Stimulated activated naive CD8-positive, alpha-beta T cell treated with anti-CD3 and anti-CD28 coated beads, Interleukin-15, Interleukin-2, amounts not matched to agents 100 U/mL and 50 U/mL, for 24 hours (primary cell): Measurements from ENCODE around the gene PRKN.
A peak's percentile ranks its signal among the peaks of the same experiment; 100 is the strongest.

ENCODE experiments used
- ATAC-seq: fragments of 150-1000 bp; cut with Tn5 transposase; one replicate; pipeline ENCODE4 v1.10.0; 2021
- DNase-seq: peaks from one replicate; pipeline ENCODE4 v3.0.0; 2021

The PRKN gene

DNA sequence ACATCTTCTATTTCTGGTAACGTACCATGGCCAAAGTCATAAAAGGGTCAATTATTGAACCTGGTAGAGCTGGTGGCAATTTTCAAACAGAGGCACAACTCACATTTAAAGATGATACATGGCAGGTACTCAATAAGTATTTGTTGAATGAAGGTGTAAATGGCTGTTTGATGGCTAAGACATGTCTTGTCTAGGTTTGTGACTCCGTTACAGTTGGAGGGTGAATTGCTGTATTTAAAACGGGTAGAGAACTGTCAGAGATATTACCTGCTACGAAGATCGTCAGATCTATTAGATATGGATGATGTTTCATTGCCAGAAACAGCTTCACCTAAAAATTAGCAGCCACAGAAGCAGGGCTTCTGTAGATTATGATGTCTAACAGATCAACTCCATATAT is 601.9 kb downstream of the PRKN start:
- no peak for ATAC-seq
- no peak for DNase-seq

DNA sequence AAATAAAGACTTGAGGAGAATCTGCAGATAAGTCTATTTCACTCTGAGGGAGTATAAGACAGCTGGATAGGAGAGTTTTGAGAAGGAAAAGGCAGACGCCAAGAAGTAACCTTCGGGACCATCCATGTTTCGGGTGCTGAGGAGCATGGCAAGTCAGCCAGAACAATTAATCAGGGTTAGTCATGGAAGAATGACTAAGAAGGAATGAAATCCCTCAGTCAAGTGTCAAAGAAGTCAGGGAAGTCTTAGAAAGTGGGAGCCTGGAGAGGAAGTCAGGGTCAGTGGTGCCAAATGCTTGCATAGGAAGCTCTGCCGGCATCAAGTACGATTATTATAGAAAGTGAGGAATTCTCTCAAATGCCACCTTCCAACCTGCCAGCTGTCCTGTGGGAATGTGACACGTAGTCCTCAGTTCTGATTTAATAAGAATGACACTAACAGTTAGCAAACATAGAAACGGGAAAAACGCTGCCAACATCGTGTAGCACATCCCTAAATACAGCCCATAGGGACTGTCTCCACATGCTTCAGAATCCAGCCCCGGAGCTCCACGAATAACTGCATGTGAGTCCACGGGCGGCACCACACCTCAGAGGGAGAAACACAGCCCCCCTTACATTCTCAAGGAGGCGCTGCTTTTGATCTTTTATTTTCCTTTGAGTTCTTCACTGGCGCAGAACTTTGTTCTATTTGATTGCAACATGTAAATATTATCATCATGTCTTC is 602.7 kb downstream of the PRKN start:
- no peak for ATAC-seq
- no peak for DNase-seq

DNA sequence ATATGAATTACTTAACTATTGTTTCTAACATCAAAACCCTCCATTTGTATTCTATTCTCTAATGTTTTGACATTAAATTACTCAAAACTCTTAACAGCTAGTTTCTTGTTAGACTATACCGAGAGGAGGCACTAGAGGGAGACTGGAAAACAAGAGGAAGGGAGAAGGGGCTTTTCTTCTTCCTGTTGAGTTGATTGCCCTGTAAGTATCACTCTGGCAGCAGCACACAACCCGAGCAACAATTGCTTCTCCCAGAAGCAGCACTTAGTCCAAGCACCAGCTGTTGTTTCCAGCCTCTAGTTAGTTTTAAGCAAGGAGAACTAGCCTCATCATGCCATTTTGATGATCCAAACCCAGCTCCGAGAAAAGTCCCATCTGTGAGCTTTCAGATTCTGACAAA is 603.8 kb downstream of the PRKN start:
- DNase-seq (no peak), ATAC-seq (no peak)

DNA sequence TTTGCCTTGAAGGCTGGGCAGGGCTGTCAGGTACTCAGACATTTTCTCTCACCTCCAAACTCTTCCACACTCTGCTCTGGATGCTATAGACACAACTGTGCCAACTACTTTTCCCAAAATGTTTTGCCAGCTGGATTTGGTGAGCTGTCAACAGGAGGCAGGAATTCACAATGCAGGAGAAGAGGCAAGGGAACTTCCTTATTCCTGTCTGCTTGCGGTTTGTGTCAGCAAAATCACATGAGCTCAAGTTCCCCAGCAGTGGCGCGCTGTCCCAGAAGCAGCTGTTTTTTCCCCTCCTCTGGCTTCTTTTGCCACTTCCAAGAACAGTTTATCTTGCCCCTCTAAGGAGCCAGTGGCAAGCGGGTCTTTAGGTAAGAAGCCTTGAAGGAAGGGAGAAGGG is 608.2 kb downstream of the PRKN start:
- DNase-seq (no peak), ATAC-seq (no peak)

DNA sequence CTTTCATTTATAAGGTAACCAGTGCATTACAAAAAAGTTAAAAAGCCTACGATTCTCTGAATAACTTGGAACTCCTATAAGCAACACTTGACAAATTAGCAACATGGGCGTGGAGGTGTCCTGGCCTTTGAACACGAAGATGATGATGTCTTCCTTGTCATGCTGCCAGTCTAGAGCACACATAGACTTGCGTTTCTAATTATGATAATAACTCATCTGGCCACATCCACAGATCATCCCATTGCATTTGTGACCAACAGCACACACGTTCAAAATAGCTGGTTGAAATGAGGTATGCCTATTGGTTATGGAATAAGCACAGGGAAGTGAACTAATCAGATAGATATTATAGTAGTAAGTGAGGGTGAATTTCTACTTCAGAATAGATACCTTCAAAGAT is 608.9 kb downstream of the PRKN start:
- no peak for DNase-seq

DNA sequence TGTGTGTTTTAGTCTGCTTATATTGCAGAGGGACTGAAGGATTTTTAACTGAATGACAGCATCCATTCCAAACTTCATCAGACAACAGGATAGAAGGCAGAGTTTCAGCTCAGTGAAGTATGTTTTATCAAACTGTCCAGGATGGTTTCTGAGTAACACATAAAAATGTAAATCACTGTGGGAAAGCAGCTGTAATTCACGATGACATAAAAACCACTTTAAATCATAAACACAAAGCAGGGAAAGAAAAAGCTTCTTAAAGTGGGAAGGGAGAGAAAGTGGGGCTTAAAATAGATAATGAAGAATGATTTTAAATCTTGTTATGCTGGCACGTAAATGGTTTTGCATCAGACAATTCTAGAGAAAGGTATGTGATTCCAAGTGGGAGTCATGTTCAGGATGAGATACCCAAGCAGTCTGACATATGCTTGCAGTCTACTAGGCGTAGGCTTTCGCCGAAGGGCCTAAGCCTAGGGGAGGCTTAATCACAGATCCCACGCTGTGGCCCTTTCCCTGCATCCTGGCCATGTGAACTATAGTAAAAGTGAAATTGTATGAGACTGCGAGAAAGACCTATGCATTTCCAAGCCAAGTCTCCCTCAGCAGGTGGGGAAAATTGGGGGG is 610.6 kb downstream of the PRKN start:
- DNase-seq (no peak), ATAC-seq (no peak)

More for the DNA sequence above, 608.9 kb downstream of the PRKN start:
- ATAC-seq: no peak

DNA sequence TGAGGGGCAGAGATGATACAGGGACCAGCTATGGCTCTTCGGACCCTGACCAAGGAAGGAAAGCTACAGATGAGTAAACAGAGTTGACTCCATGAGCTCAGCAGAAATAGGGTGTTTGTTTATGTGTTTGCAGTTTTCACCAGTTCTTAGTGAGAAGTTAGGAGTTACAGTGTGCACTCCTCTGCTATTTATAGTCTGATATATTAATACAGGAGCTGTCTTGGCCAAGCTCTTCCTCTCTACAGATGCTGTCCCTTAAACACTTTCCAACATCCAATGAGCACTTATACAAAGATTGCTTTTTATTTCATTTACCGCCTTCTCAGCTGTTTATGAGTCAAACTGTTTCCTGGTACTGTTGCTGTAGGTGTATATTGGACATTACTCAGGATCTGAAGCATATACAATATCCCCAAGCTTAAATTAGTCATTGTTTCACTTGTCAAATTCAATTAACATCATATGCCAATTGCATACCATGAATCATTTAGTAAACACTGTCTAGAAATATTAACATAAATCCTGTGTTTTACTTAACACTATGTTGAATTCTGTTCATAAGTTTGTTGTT is 618.0 kb downstream of the PRKN start:
- no peak for ATAC-seq
- DNase-seq: no peak

DNA sequence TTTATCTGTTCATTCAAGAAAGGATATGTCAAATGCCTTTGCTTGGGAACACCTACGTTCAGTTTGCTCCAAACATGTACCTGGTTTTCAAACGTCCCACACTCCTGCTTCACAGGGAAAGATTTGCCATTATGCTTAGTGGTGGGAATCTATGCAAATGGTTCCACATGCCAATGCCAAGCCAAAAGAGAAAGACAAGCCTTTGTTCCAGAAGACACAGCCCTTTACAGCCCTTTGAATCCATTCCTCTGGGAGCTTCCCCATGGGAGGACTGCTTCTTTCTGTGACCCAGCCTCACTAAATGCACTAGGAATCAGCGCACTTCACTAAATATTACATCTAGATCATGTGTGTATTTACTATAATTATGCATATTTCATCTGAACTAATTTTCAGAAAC is 619.5 kb downstream of the PRKN start:
- ATAC-seq: no peak
- DNase-seq: no peak

DNA sequence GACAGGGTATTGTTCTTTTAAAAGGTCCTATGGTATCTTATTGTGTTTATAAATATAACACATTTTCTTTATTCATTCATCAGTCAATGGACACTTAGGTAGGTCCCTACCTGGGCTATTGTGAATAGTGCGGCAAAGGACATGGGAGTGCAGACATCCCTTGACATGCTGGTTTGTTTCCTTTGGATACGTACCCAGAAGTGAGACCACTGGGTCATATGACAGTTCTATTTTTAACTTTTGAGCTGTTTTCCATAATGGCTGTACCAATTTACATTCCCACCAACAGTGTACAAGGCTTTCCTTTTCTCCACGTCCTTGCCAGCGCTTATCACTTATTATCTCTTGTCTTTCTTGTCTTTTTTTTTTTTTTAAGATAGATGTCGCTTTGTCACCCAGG is 627.5 kb downstream of the PRKN start:
- DNase-seq: no peak

DNA sequence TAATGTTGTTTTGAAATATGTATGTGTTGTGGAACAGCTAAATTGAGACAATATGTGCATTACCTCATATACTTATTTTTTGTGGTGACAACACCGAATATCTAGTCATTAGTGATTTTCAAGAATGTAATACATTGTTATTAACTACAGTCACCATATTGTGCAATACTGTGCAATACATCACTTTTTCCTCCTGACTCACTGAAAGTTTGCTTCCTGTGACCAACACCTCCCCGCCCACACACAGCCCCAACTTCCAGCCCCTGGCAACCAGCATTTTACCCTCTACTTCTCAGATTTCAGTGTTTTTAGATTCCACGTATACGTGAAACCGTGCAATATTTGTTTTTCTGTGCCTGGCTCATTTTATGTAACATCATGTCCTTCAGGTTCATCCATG is 627.9 kb downstream of the PRKN start:
- peak; percentile 49 for ATAC-seq
- DNase-seq: peak; percentile 54

More for the DNA sequence above, 627.5 kb downstream of the PRKN start:
- no peak for ATAC-seq

DNA sequence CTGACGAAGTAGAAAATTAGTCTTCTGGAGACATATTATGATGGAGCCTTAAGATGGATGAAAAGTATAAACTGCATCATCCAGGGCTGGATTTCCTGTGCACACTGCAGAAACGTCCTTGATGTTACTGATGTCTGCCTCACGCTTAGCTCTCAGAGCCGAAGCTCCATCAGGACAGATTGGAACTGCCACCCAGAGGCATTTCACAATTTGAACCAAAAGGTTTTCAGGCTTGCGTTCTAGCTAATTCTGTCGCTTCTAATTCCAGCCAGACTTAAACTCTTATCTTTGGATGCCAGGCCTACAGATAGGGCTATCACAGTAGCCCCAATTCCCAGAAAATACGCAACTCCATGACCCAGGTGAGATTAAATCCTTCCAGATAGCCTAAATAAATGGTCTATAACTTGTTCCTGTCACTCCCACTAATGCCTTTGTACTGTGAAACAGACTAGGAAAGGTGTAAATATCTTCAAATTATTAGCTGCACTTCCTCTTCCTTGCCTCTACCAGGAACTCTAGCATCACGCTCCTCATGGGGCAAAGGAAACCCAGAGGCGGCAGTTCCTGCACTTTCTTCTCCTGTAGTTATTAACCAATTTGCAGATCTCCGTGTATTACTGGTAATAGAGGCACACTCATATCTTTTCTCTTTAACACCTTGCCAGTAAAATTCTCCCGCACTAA is 634.6 kb downstream of the PRKN start:
- no peak for DNase-seq
- no peak for ATAC-seq

DNA sequence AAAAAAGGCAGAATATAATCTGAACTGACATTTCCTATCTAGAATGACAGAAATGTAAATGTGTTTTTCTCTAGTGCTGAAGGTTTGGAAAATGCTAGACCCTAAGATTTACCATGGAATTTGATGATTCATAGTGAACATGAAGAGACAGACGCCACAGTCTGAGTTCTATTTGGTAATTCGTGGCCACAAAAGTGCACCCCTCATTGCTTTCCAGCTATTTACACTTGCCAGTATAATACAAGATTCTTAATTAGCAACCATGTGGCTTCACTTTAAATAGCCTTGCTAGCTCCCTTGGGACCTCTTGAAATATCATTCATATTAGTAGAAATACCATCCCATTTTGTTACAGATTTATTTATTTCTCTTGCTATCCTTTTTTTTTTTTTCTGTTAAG is 636.8 kb downstream of the PRKN start:
- ATAC-seq (no peak), DNase-seq (no peak)

DNA sequence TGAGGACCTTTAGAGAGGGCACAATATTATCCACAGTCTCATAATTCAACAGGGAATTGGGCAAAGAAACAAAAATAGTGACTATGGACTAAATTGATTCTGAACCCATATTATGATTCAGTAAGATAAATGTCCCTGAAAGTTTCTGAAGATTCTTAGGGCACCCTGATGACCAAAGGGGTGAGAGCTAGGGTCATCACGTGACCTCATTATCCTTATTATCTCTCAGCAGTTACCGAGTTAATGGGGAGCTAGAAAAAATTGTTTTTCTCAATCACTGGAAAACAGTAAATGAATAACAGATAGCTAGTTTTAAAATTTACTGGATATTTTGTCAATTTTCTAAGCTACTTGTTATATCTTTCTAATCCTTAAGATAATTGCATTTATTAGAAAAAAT is 639.5 kb downstream of the PRKN start:
- ATAC-seq (no peak), DNase-seq (no peak)

DNA sequence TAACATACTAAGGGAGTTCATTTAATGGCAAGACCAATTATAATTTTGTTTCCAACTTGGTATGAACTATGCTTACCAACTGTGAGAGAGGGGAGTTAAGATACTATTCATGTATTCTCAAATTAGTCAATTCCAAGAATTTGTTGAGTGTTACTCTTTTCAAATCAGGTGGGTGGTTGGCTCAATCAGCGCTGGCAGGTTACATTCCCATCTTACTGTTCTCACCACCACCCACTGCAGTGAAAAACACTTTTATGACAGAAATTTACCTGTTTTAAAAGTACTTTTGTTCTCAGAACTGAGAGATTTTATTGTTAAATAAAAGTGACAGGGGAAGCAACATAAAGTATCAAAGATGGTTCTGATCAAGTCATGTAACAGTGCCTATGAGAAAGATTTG is 642.0 kb downstream of the PRKN start:
- DNase-seq (no peak), ATAC-seq (no peak)

DNA sequence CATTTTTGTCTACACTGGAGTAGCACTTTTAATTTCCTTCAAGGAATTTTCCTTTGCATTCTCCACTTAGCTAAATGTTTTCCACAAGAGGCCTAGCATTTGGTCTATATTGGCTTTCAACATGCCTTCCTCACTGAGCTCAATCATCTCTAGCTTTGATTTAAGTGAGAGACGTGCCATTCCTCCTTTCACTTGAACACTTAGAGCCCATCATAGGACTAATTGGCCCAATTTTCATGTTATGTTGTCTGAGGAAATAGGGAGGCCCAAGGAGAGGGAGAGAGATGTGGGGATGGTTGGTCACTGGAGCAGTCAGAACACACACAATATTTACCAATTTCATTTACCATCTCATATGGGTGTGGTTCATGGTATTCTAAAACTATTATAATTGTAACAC is 645.0 kb downstream of the PRKN start:
- DNase-seq (no peak), ATAC-seq (no peak)

DNA sequence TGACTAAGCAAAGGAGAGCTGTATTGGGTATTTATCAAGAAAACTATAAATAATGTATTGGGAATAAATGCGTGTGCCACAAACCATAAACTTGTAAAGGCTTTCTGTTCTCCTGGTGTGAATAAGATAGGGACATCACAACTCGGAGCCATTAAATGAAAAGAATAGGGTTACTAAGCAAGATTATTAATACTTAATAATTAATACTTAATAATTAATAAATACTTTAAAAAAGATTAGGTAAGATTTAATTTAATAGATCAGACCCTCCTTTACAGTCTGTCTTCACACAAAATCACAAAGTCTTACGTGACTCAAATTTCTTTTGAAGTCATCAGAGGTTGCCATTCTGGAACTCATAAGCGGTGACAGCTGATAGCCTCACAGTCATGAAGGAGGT is 648.9 kb downstream of the PRKN start:
- DNase-seq: no peak
- no peak for ATAC-seq

DNA sequence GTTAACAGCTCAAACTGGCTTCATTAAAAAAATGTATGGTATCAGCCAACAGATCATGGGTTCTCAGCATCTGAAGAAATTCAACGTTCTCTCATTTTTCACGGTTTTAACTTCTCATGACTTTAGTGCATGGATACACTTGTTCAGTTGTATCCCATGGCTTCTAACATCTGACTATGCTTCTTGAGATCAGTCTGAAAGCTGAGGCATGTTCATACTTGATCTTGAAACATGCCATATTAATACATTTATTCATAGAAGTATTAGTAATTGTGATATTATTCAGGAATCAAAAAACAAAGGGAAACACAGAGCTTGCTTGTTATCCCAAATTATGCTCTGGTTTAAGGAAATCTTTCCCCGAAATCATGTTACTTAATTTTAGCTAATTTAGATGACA is 649.4 kb downstream of the PRKN start:
- DNase-seq: no peak
- no peak for ATAC-seq

DNA sequence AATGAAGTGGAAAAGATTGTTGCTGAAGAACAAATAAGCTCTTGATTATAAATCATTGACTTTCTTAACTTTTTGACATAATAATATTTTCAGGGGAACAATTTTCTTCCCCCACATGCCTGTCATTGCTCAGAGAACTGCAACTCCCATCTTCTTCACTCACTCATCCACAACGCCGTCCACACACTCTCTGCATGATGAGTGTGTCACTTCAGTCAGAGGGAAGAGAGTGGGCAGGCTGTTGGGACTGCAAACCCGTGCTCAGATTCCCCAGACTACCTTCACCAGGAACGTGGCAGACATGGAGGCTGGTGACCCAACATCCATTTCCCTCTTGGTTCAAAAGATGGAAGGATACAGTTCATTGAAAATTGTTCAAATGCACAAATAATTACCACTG is 650.8 kb downstream of the PRKN start:
- DNase-seq (no peak), ATAC-seq (no peak)

DNA sequence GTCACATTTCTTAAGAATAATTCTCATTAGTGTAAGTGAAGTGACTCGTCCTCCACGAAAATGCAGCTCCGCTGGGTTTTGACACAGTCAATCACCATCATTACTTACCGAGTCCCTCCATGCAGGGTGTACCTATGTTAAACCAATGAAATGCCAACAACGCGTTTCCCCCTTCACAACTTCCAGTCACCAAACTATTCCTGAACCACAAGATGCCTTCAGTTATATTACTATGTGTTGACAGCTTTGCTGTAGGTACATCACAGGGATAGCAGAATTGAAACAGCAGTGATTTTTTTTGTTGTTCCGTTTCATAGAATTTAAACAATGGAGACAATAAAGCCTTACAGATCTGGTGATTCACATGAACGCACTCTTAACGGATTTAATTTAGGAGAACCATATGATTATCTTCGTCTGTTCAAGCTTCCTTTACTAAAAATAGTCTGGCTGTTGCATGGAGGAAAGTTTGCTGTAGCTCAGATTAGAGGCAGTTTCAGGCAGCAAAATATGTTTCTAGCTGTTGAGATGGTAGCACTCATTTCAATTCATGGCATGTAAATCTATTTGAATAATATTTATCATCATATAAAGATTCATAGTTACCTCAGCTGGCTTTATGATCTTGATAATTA is 652.8 kb downstream of the PRKN start:
- DNase-seq (no peak), ATAC-seq (no peak)

DNA sequence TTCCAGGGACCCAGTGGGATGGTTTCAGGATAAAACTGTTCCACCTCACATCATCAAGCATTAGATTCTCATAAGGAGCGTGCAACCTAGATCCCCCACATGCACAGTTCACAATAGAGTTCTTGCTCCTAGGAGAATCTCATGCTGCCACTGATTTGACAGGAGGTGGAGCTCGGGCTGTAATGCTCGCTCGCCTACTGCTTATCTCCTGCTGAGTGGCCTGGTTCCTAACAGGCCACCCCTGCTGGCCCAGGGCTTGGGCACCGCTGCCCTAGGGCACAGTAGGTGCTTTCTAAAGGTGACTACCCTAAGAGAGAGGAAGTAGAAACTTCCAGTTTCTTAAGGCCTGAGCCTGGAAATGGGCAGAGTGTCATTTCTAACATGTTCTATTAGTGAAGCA is 656.9 kb downstream of the PRKN start:
- ATAC-seq (no peak), DNase-seq (no peak)

DNA sequence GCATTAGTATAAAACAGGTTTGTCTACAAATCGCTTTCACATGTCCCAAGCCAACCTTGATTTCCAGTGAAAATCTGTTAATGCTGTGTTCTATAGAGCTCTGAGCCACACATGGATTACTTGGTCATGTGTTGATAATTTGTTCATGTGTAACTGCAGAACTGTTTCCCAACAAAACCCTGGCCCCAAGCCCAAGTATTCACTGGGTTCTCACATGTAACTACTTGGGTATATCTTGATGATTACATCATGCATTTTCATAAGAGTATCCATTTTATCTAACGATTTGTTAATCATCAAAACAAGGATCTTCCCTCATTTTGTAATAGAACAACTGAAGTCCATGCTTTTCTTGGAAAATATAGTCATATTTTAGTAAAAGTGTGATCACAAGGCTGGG is 657.6 kb downstream of the PRKN start:
- ATAC-seq (no peak), DNase-seq (no peak)

DNA sequence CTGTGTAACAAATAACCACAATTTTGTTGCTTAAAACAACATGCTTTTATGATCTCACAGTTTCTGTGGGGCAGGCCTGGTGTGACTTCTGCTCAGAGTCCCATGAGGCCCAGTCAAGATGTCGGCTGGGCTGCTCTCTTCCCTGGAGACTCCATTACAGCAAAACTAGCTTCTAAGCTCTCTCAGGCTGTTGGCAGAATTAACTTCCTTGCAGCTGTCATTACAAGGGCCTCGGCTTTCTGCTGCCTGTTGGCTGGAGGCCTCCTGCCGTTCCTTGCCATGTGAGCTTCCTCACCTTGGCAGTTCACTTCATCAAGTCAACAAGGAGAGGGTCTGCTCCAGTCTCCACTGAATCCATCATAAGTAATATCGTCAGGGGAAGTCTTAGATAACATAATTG is 659.2 kb downstream of the PRKN start:
- ATAC-seq: no peak
- DNase-seq: no peak

DNA sequence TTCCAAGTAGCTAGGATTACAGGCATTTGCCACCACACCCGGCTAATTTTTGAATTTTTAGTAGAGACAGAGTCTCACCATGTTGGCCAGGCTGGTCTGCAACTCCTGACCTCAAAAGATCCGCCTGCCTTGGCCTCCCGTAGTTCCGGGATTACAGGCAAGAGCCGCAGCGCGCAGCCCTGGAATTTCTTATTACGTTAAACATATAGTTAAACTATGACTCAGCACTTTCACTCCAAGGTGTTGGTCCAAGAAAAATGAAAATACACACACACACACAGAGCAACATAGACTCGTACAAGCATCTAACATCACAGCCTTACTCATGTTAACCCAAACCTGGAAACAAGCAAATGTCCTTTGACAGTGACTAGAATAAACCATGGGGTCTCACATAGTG is 663.9 kb downstream of the PRKN start:
- no peak for DNase-seq

More for the DNA sequence above, 663.9 kb downstream of the PRKN start:
- no peak for ATAC-seq
